NT2/D1 (cell line): Measurements from ENCODE around the gene RALGPS1.

Source experiments
- DNase-seq: peaks from one replicate; pipeline ENCODE4 v3.0.0-alpha.2; 2011; ENCODE audit warnings: low read depth, low spot score
- H3K27me3 ChIP-seq: 2 replicates; pipeline ENCODE4 v1.6.0; 2011; ENCODE audit warnings: mild to moderate bottlenecking; ENCODE audit not compliant: insufficient read length, insufficient read depth
- H3K36me3 ChIP-seq: 2 replicates; pipeline ENCODE4 v1.6.1; 2011; ENCODE audit warnings: mild to moderate bottlenecking, low read length, mixed read lengths; ENCODE audit not compliant: insufficient read depth, insufficient read length
- H3K4me1 ChIP-seq: 2 replicates; pipeline ENCODE4 v1.5.1; 2011; ENCODE audit not compliant: insufficient read depth, insufficient read length
- H3K4me3 ChIP-seq: 2 replicates; pipeline ENCODE4 v1.5.1; 2011; ENCODE audit warnings: low read depth; ENCODE audit not compliant: insufficient read length
- H3K9ac ChIP-seq: 2 replicates; pipeline ENCODE4 v1.6.0; 2011; ENCODE audit warnings: low read depth; ENCODE audit not compliant: insufficient read length
- H3K9me3 ChIP-seq: 2 replicates; pipeline ENCODE4 v1.5.1; 2011; ENCODE audit warnings: mild to moderate bottlenecking, low read length; ENCODE audit not compliant: insufficient read depth
- SUZ12 ChIP-seq: IDR thresholded peaks from 2 replicates; pipeline ENCODE4 v1.6.1; 2011; ENCODE audit not compliant: insufficient read length, insufficient read depth; ENCODE audit errors: extremely low read depth
- YY1 ChIP-seq: IDR thresholded peaks from 2 replicates; pipeline ENCODE4 v1.6.1; 2011; ENCODE audit not compliant: insufficient read length, insufficient read depth
- ZNF274 ChIP-seq: IDR thresholded peaks from 2 replicates; pipeline ENCODE4 v1.6.1; 2011; ENCODE audit warnings: mild to moderate bottlenecking, low read depth, low read length

The RALGPS1 gene

GRCh38 chr9:127197861-127198430, 283.4 kb downstream of the RALGPS1 start:
- TF ChIP-seq SUZ12 (no peak), YY1 (no peak), ZNF274 (no peak)
- no peaks in the 10 kb centered on the region for H3K36me3 ChIP-seq
- no peaks in the 10 kb centered on the region for H3K9me3 ChIP-seq
- DNase-seq, result no peak
- no peaks in the 10 kb centered on the region for H3K27me3 ChIP-seq
- no peak overlapping the region for H3K9ac ChIP-seq
- H3K4me3 ChIP-seq, result no peak overlapping the region
- peaks cover 4% of the 10 kb centered on the region for H3K4me1 ChIP-seq

- Histone ChIP-seq H3K9ac (peak overlapping the region; percentile 34), H3K9me3 (no peaks in the 10 kb centered on the region), H3K36me3 (no peaks in the 10 kb centered on the region), H3K27me3 (no peaks in the 10 kb centered on the region), H3K4me3 (no peak overlapping the region), H3K4me1 (peaks cover 4% of the 10 kb centered on the region)
- no peak for TF ChIP-seq ZNF274
- TF ChIP-seq SUZ12, result no peak
- no peak for TF ChIP-seq YY1
- DNase-seq, result no peak
Measured at GRCh38 chr9:127198587-127198986, 284.0 kb downstream of the RALGPS1 start.

- Histone ChIP-seq H3K9me3 (no peaks in the 10 kb centered on the region), H3K9ac (peak overlapping the region; percentile 34), H3K4me3 (no peak overlapping the region), H3K27me3 (no peaks in the 10 kb centered on the region), H3K4me1 (peaks cover 7% of the 10 kb centered on the region), H3K36me3 (no peaks in the 10 kb centered on the region)
- TF ChIP-seq ZNF274 (no peak), YY1 (peak; percentile 7), SUZ12 (no peak)
- peak; percentile 87 for DNase-seq
Measured at GRCh38 chr9:127199001-127199791, 284.6 kb downstream of the RALGPS1 start.

GRCh38 chr9:127200106-127200862, 285.7 kb downstream of the RALGPS1 start:
- no peaks in the 10 kb centered on the region for H3K27me3 ChIP-seq
- no peaks in the 10 kb centered on the region for H3K36me3 ChIP-seq
- DNase-seq, result no peak

GRCh38 chr9:127201071-127201541, 286.5 kb downstream of the RALGPS1 start:
- H3K4me1 ChIP-seq, result peaks cover 11% of the 10 kb centered on the region
- H3K27me3 ChIP-seq, result no peaks in the 10 kb centered on the region
- no peak overlapping the region for H3K9ac ChIP-seq
- no peak overlapping the region for H3K4me3 ChIP-seq
- DNase-seq, result no peak
- no peaks in the 10 kb centered on the region for H3K36me3 ChIP-seq
- no peaks in the 10 kb centered on the region for H3K9me3 ChIP-seq
- TF ChIP-seq SUZ12 (no peak), ZNF274 (no peak)

More at GRCh38 chr9:127200106-127200862, 285.7 kb downstream of the RALGPS1 start:
- Histone ChIP-seq H3K4me3 (no peak overlapping the region), H3K9me3 (no peaks in the 10 kb centered on the region), H3K4me1 (peaks cover 11% of the 10 kb centered on the region), H3K9ac (no peak overlapping the region)
- no peak for TF ChIP-seq SUZ12

GRCh38 chr9:127201731-127202130, 287.1 kb downstream of the RALGPS1 start:
- Histone ChIP-seq H3K4me3 (no peak overlapping the region), H3K4me1 (peaks cover 11% of the 10 kb centered on the region), H3K27me3 (no peaks in the 10 kb centered on the region), H3K9me3 (no peaks in the 10 kb centered on the region), H3K36me3 (no peaks in the 10 kb centered on the region), H3K9ac (no peak overlapping the region)
- DNase-seq, result no peak
- TF ChIP-seq YY1 (no peak), ZNF274 (no peak), SUZ12 (no peak)

- Histone ChIP-seq H3K4me1 (peaks cover 11% of the 10 kb centered on the region), H3K36me3 (no peaks in the 10 kb centered on the region), H3K9ac (no peak overlapping the region), H3K9me3 (no peaks in the 10 kb centered on the region), H3K4me3 (no peak overlapping the region), H3K27me3 (no peaks in the 10 kb centered on the region)
- DNase-seq, result no peak
- TF ChIP-seq SUZ12, result no peak
- TF ChIP-seq ZNF274, result no peak
- no peak for TF ChIP-seq YY1
Measured at GRCh38 chr9:127202461-127203169, 288.0 kb downstream of the RALGPS1 start.
